Pons (tissue), 1 donor: ENCODE data around the gene ETNK2.
"Not testable (repeated sequence)": the region's sequence is repeated elsewhere in the genome, so short reads cannot be mapped to it uniquely, and the experiment has no call there.

ENCODE experiments used
- DNase-seq: peaks from one replicate; pipeline ENCODE4 v3.0.0-alpha.2; 2016; ENCODE audit warnings: low spot score

The ETNK2 gene

DNA sequence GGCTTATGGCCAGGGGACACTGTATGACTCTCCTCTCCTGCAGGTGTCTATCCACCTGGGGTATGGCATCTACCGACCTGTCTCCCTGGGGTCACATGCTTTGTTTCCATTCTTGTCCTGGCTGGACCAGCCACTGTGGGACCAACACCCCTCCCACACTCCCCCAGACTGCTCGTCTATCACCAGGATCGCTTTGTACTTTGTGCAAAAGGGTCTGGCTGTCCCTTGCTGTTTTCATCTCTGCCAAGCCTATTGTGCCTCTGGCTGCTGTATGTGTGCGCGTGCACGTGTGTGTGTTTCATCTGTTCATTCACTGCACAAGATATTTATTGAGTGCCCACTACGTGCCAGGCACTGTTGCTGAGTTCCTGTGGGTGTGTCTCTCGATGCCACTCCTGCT, 25.5 kb downstream of the ETNK2 start:
- no peak for DNase-seq

DNA sequence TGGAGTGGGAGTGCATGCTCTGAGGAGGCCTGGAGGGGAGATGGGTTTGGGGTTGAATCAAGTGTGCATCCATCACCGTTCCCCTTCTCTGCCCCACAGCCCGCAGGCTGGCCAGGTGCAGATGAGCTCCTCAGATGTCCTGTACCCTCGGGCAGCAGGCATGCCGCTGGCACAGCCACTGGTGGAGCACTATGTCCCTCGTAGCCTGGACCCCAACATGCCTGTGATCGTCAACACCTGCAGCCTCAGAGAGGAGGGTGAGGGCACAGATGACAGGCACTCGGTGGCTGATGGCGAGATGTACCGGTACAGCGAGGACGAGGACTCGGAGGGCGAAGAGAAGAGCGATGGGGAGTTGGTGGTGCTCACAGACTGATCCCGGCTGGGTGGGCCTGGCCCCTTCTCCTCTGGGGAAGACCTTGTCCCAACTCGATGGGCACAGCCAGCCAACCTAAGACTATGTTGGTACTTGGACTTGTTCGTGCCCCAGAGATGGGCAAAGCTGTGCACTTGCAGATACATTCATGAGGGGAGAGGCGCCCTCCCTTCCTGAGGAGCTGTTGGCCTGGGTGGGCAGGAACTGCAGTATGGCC, 26.0 kb downstream of the ETNK2 start:
- DNase-seq: no peak

DNA sequence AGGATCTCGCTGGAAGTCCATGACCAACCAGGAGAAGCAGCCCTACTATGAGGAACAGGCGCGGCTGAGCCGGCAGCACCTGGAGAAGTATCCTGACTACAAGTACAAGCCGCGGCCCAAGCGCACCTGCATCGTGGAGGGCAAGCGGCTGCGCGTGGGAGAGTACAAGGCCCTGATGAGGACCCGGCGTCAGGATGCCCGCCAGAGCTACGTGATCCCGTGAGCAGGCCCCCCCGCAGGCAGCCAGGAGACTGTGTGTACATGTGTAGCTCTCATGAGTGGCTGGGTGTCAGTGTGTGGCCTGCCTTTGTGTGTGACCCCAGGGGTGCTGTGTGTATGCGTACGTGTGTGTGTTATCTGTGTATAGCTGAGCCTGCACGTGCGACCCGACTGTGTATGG, 27.2 kb downstream of the ETNK2 start:
- DNase-seq: no peak

DNA sequence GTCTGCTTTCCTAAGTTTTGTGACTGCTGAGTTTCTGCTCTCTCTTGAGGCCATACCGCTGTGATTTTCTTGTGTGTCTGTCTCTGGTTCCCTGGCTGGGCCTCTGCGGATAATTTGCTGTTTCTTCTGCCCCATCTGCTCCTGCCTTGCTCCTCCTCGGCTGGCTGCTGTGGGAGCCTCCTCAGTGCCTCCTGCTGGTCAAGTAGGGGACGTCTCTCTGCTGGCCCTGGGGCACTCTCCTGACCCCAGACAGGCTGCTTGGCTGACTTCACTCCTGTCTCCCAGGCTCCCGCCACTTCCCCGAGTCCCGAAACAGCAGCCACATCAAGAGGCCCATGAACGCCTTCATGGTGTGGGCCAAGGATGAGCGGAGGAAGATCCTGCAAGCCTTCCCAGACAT, 28.5 kb downstream of the ETNK2 start:
- no peak for DNase-seq

DNA sequence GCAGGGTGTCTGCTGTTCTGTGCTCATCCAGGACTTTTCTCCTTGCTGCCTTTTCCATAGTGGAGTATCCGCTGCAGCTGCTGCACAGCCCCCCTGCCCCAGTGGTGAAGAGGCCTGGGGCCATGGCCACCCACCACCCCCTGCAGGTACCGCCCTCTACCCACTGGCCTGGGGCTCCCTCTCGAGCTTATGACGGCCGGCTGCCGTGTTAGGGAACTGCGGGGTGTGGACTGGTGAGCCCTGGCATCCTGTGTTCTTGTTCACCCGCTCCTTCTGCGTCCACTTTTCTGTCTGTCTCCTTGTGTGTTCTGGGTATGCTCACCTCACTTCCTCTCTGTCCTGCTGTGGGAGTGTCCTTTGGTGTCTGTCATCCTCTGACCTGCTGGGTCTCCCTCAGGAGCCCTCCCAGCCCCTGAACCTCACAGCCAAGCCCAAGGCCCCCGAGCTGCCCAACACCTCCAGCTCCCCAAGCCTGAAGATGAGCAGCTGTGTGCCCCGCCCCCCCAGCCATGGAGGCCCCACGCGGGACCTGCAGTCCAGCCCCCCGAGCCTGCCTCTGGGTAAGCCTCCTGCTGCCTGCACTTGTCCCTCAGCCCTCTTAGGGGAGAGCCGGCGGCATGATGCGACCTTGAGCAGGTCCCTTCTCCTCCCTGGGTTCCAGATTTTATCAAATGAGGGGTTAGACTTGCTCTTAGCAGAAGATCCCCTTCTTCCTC, 29.8 kb downstream of the ETNK2 start:
- no peak for DNase-seq

DNA sequence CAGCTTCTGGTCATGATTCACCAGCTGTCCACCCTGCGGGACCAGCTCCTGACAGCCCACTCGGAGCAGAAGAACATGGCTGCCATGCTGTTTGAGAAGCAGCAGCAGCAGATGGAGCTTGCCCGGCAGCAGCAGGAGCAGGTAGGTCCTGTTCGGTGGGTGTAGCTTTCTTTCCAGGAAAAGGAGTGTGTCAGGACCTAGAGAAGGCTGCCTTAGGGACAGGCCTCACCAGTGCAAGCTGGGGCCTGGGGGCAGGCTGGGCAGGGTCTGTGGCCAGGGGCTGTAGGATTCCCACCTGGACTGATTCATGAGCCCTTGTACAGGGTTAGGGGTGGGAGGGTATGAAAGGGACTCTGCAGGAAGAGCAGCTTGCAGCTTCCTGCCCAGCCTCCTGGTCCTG, 35.3 kb downstream of the ETNK2 start:
- DNase-seq: no peak

DNA sequence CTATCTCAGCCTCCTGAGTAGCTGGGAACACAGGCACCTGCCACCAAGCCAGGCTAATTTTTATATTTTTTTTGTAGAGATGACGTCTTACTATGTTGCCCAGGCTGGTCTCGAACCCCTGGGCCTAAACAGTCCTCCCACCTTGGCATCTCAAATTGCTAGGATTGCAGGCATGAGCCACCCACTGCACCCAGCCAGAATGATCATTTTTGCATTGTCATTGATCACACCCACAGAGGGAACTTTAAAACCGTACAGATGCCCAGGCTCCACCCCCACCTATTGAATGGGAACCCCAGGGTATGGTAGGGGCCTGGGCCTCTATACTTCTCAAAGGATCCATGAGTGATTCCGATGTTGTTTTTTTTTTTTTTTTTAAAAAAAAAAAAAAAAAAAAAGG, 36.7 kb downstream of the ETNK2 start:
- DNase-seq: no peak

DNA sequence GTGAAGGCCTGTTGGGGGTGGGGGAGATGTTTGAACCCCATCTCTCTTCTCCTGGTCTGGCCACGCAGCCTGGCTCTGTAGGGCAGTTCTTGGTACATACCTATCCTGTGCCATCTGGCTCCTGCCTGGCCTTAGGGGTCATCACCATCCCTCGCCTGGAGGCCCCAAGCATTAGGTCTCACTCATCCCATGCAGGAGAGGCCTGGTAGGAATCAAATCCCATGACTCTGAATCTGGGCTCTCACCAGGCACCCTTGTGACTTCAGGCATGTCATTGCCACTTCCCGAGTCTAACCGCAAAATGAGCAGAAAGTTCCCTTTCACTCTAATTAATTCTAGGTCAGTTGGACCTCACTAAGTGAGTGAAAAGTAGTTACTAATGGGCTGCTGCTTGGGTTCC, 37.2 kb downstream of the ETNK2 start:
- no peak for DNase-seq

DNA sequence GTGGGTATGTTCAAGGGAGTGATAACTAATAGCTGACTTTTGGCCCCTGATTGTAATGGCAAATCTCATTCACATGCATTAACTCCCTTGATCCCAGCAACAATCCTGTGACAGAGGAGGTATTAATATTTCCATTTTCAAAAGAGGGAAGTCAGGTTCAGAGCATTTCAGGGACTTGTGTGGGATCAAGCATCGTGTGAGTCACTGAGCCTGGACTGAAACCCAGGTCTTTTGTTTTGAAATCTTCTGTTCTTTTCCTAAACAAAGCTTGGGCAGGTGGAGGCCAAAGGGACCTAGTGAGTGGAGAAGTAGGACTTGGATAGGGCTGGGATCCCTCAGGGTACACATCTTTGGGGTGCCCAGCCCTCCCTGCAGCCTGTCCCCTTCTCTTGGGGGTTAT, 37.9 kb downstream of the ETNK2 start:
- no peak for DNase-seq

DNA sequence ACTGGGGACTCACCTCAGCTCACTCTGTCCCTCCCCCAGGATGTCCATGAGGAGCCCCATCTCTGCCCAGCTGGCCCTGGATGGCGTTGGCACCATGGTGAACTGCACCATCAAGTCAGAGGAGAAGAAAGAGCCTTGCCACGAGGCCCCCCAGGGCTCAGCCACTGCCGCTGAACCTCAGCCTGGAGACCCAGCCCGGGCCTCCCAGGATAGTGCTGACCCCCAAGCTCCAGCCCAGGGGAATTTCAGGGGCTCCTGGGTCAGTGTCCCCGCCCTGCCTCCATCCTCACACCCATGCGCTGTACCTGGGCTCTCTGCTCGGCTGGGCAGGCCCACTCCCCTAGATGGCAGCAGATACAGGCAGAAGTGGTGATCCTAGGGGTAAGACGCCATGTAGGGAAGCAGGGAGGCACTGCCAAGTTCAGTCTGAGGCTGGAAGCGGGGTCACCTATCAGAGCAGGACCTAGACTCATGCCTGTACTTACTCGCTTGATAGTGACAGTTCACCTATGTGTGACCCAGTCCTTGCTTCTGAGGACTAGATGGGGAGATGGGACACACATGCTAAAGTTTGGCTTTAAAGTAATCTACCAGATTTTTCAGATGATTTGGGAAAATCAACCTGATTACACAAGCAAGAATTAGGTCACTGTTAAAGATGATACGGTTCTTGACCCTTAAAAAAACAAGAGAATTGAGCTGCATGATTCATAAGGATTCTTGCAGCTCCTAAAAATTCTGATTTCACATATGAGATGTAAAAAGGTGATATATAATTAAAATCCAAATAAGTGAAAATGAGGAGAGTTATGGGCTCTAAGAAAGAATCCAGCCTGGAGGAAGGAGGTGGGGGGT, 38.7 kb downstream of the ETNK2 start:
- DNase-seq: no peak

DNA sequence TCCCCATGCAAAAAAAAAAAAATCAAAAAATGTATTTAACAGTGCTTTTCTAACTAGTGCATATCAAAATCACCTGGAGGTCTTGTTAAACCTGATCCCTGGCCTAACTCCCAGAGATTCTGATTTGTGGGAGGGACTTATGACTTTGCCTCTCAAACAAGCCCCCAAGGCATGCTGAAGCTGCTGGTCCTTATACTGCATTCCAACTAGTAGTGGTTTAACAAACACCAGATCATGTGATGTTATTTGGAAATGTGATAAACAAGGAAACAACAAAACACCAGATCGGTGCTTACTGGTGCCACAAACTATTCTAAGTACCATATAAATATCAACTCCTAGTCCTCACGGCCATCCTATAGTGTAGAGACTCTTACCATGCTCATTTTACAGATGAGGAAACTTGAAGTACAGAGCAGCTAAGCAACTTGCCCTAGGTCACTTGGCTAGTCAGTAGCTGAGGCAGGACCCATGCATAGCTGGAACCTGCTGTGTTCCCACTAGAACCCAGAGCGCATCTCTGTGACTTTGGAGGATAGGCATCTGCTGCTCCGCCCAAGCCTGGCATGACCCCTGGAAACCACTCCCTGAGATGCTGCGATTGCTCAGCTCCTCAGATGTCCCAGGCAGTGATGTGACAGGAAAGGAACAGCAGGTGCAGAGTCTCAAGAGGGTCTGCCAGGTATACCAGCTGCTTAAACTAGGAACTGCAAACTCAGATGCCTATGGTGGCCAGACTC, 40.8 kb downstream of the ETNK2 start:
- no peak for DNase-seq

DNA sequence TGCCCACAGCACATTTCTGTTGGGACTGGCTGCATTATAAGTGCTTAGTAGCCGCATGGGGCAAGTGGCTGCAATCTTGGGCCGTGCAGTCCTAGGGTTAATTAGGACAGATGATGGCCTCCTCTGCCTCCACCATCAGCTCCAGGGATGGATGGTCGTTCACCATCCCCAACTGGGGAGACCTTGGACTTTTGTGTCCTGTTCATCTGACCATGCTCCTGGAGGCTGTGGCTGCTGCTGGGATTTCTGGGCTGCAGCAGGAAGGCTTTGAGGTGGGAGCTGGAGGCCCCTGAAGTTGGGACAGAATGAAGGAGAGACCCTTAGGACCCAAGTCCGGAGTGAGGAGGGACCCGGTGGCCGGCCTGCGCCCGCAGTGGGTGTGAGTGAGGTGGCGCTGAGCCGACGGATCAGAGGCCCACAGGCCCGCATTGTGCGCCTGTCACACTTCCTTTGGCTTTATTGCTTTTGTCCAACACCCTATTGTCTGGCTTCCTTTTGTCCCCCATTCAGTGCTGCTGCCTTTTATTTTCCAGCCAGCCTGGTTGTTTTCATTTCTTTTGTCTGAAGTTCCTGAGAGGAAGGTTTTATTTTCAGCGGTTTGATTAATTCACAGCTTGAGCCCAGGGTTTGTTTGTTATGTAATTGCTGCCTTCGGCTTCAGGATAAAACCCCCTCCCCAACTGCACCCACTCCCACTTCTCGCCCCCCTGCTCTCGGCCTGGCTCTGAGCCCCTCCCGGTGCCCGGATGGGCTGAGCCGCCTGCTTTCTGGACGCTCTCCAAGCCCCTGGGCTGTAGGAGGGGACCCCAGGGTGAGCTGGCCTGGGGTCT, 43.3 kb downstream of the ETNK2 start:
- peak; percentile 78 for DNase-seq

DNA sequence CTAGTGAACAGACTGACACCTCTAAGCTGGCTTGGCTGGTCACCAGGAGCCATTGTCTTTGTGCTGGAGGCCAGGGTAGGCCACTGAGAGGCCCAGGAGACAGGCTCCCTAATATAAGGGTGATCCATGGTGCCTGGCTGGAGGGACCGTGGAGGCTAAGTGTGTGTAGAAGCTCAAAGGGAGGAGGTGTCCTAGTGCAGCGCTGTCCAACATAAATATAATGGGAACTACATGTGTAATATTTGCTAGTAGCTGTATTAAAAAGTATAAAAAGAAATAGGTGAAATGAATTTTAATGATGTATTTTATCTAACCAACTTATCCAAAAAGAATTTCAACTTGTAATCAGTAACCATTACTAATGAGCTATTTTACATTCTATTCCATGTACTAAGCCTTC, 44.0 kb downstream of the ETNK2 start:
- DNase-seq: no peak

DNA sequence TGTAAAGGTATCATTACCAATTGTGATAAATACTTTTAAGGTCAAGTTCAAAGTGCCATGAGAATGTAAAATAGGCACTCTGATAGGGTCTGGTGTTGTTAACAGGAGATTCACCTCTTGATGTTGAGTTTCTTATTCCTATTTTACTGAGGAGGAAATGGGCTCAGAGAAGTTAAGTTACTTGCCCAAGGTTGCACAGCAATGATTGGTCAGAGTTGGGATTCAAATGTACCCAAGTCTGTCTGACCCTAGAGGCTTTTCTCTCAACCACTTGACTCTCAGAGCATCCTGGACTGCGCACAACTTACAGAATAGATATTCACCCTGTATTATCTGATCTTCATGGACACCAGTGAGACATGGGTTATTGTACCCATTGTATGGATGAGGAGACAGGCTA, 45.0 kb downstream of the ETNK2 start:
- DNase-seq: no peak

DNA sequence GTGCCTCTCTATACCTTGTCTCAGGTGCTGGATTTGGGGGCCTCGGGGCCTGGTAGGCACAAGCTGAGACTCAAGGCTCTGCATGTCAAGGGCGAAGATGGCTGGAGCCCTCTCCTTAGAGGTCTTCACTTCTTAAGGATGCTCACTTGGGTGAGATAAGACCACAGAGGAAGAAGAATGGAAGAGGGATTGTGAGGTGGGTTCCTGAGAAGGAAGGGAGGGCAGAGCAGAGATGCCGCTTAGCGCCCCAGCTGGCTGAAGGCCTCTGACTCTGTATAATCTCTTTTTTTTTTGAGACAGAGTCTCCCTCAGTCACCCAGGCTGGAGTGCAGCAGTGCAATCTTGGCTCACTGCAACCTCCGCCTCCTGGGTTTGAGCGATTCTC, 46.7 kb downstream of the ETNK2 start:
- no peak for DNase-seq

DNA sequence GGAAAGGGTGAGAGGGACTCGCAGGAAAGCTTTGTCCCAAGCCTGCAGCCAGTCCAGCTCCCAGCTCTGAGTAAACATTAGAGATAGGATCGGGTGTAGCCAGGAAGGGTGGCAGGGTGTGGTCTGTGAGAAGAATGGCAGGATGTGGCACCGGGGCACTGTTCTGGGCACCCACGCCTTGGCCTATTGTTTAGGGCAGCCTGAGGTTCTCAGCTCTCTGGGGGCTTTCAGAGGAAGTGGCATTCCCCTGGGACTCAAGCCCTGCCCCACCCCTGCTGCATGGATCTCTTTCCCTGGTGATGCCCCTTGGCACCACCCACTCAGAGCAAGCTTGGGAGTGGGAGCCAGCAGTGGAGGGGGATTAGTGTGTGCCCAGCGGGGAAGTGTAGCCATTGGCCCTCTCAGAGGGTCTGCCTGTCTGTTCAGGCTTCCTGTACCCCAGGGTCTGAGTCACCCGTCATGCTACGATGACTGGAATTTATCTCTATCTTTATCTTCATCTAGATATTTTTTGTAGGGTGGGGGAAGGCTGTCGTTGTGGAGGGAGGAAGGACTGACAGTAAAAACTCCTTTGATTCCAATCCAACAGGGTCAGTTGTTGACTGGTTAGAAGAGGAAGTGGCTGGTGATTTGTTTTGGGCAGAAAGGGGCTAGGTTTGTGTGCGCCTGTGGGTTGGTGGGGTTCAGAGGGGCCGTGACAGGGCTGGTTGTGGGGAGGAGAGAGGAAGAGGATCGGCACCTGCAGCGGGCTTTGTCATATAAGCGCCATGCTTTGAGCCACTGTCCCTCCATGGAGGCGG, 47.3 kb downstream of the ETNK2 start:
- DNase-seq: no peak

DNA sequence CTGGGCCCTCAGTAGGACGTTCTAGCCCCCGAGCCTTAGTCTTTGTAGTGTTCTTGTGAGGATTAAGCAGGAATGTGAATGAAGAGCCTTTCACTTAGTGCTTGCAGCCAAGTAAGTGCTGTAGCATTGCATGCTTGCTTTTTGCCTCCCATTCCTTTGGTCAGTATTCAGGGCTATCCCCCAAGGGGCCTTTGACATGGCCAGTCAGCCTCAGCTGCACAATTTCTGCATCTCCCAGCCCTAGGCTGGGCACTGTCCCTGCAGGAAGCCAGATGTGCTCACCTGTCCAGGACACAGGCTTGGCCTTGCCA, 48.5 kb downstream of the ETNK2 start:
- no peak for DNase-seq

DNA sequence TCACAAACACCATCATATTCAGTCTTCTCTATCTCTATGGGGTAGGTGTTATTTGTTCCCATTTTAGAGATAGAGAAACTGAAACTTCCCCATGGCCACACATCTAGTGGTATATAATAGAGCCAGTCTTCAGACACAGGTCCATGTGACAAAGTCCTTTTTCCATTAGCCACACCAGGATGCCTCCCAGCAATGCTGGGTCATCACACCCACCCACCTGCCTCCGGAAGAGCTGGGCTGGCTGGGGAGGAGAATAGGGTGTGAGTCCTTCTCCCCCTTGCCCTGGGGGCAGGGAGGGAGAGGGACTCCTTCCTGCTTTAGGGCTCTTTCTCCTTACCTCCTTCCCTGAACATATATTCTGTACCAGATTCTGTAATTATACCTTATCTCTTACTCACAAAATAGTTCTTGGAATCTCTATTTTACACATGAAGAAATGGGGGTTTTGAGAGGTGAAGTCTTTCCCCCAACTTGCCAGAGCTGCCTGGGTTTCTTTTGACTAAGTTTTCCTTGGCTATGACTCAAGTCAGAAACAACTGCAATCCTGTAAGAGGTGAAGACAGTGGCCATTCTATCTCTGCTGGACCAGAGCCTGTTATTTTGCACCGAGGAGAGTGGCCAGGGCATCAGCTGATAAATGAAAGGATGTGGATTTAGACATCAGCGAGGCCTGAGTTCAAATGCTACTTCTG, 49.0 kb downstream of the ETNK2 start:
- DNase-seq: peak; percentile 23

DNA sequence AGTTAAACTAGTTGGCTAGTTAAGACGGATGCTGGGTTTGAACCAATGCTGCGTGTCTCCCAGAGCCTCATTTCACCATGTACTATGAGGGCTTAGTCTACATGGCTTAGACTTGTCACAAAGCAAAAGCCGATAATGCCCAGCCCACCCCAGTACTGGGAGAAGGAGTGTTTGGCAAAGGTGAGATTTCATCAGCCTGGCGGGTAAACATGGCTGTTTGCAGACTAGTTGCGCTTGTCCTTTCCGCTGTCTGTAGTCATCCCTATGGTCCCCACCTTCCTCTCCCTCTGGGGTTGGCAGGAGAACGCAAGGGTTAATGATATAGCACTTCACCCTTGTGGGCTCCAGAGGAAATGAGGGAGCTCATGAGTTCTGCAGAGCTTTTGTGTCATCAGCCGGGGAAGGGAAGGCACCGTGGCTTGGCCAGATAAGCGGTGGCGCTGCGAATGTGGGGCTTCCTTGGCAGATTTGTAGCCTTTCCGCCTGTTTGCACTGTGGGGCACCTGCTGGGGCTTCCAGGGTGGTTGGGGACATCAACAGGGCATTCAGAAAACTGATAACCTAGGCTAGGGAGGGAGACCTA, 49.7 kb downstream of the ETNK2 start:
- DNase-seq: no peak

DNA sequence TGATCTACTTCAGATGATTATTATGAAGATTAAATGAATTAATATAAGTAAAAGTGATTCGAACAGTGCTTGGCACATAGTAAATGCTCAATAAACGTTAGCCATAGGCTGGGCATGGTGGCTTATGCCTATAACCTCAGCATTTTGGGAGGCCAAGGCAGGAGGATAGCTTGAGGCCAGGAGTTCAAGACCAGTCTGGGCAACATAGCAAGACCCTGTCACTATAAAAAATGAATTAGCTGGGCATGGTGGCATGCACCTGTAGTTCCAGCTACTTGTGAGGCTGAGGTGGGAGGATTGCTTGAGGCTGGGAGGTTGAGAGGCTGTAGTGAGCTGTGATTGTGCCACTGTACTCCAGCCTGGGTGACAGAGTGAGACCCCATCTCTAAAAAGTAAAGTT, 52.1 kb downstream of the ETNK2 start:
- DNase-seq: not testable (repeated sequence)
